Central memory CD8-positive, alpha-beta T cell (primary cell): Measurements from ENCODE around the gene MYPN.
"Not testable (repeated sequence)": the region's sequence is repeated elsewhere in the genome, so short reads cannot be mapped to it uniquely, and the experiment has no call there.

Experiments used
- ATAC-seq: fragments of 150-1000 bp; cut with Tn5 transposase; replicated peaks from 2 replicates; pipeline ENCODE4 v1.10.0; 2022; ENCODE audit warnings: mild to moderate bottlenecking, moderate FRiP score, moderate number of reproducible peaks; ENCODE audit not compliant: poor library complexity, severe bottlenecking; ENCODE audit errors: extremely low read depth
- DNase-seq, 2 donors: peaks; one replicate each; pipeline ENCODE4 v3.0.0; 2021; ENCODE audit warnings: low spot score in 2 of 2
- H3K27ac Mint-ChIP-seq: one replicate; pipeline ENCODE4 v1.8.0; 2022; ENCODE audit warnings: low read depth, mild to moderate bottlenecking, moderate library complexity, mixed read lengths
- H3K27me3 Mint-ChIP-seq: one replicate; pipeline ENCODE4 v1.8.0; 2022; ENCODE audit warnings: mixed read lengths
- H3K36me3 Mint-ChIP-seq: one replicate; pipeline ENCODE4 v1.8.0; 2022; ENCODE audit warnings: mild to moderate bottlenecking, moderate library complexity, mixed read lengths; ENCODE audit not compliant: insufficient read depth
- H3K4me1 Mint-ChIP-seq: one replicate; pipeline ENCODE4 v1.8.0; 2022; ENCODE audit warnings: mixed read lengths
- H3K4me3 Mint-ChIP-seq: one replicate; pipeline ENCODE4 v1.8.0; 2022; ENCODE audit warnings: mild to moderate bottlenecking, moderate library complexity, mixed read lengths
- H3K9me3 Mint-ChIP-seq: one replicate; pipeline ENCODE4 v1.8.0; 2022; ENCODE audit warnings: mixed read lengths

The MYPN gene

DNA sequence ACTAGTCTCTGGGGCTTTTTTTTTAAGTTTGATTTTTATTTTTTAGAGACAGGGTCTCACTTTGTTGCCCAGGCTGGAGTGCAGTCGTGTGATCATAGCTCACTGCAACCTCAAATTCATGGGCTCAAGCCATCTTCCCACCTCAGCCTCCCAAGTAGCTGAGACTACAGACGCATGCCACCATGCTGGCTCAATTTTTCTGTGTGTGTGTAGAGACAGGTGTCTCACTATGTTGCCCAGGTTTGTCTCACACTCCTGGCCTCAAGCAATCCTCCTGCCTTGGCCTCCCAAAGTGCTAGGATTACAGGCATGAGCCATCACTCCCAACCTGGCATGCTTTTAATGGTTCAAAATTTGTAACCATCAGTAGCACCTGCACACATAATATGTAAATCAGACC lies 86.5 kb downstream of the MYPN start:
- H3K4me1 Mint-ChIP-seq, H3K9me3 Mint-ChIP-seq, DNase-seq, H3K36me3 Mint-ChIP-seq, H3K4me3 Mint-ChIP-seq, H3K27ac Mint-ChIP-seq, ATAC-seq: not testable (repeated sequence)
- H3K27me3 Mint-ChIP-seq, result peaks cover 60% of the 10 kb centered on the region

DNA sequence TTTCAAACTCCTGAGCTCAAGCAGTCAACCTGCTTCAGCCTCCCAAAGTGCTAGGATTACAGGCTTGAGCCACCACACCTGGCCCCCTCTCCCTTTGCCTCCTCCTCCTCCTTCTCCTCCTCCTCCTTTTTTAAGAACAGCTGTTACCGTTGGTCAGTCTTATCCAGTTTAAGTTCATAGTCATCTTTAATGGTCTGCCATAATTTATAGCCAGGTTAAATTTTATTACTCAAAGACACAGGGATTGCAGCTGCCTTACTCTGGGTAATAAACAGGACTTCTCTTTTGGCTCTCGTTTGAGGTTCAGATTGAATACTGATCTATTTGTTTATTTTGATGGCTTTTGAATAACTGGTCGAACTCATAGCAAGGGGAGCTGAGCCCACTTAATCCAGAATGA lies 87.4 kb downstream of the MYPN start:
- ATAC-seq (no peak), DNase-seq (no peak)
- Mint-ChIP-seq H3K27ac (no peak overlapping the region), H3K4me3 (no peak overlapping the region), H3K27me3 (peaks cover 67% of the 10 kb centered on the region), H3K9me3 (no peaks in the 10 kb centered on the region), H3K36me3 (peaks cover 1% of the 10 kb centered on the region), H3K4me1 (no peaks in the 10 kb centered on the region)

GRCh38 chr10:68202960-68203353 lies 93.7 kb downstream of the MYPN start:
- no peak for DNase-seq
- ATAC-seq, result no peak
- H3K27me3 Mint-ChIP-seq, result peaks cover 80% of the 10 kb centered on the region

DNA sequence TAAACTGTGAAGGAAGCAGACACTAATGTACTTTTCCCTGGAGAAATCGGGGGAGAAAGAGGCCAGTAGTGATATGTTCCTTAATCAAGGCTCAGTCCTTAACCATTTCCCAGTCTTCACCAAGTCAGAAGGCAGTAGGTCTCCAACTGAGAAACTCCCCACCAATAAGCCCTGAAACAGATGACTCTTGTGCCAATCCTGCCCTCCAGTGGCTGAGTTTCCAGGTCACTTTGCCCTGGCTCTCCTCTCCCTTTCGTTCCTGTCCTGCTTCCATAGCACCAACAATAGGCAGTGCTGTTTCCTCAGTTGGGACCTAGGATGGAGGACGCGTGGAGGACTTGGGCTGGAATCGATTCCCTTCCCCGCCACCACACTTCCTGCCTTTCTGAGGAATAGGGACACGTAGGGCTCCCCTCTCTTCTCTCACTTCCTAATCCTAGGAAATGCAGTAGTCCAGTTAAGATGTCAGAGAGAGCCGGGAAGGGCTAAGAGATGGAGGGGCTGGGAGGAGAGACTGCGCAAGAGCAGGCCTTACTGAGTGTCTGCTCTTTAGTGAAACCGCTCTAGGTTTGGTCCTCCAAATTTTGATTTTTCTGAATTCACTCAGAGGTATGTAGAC lies 99.2 kb downstream of the MYPN start:
- DNase-seq (no peak), ATAC-seq (no peak)
- Mint-ChIP-seq H3K36me3 (no peaks in the 10 kb centered on the region), H3K4me1 (no peaks in the 10 kb centered on the region), H3K9me3 (no peaks in the 10 kb centered on the region), H3K27me3 (peaks cover 38% of the 10 kb centered on the region), H3K27ac (no peak overlapping the region), H3K4me3 (no peak overlapping the region)

More at GRCh38 chr10:68202960-68203353, 93.7 kb downstream of the MYPN start:
- Mint-ChIP-seq H3K4me1 (no peaks in the 10 kb centered on the region), H3K27ac (no peak overlapping the region), H3K4me3 (no peak overlapping the region), H3K9me3 (no peaks in the 10 kb centered on the region), H3K36me3 (peaks cover 1% of the 10 kb centered on the region)

GRCh38 chr10:68211669-68212068 lies 102.4 kb downstream of the MYPN start:
- ATAC-seq, result no peak
- H3K27ac Mint-ChIP-seq, result no peak overlapping the region
- H3K4me3 Mint-ChIP-seq, result no peak overlapping the region
- no peak for DNase-seq
- peaks cover 2% of the 10 kb centered on the region for H3K36me3 Mint-ChIP-seq
- H3K4me1 Mint-ChIP-seq, result no peaks in the 10 kb centered on the region
- H3K27me3 Mint-ChIP-seq, result peaks cover 14% of the 10 kb centered on the region
- no peaks in the 10 kb centered on the region for H3K9me3 Mint-ChIP-seq

DNA sequence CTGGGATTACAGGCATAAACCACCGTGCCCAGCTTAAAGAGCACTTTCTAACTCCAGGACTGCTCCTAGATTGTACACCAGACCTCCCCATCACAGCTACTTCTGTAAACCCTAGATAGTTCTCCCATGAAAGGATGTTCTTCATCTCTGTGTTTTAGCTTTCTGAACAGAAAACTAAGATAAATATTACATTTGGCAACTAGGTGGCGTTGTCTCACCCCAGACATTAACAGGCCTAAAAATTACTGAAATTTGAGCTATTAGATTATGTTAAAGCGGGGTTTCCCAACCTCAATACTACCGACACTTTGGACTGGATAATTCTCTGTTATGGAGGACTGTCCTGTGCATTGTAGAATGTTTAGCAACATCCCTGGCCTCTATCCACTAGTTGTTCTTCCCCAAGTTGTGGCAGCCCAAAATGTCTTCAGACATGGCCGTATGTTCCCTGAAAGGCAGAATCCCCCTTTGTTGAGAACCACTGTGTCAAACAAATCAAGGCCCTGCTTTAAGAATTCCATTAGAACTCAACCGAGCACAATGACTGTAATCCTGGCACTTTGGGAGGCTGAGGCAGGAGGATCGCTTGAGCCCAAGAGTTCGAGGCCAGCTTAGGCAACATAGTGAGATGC lies 103.5 kb downstream of the MYPN start:
- DNase-seq (no peak), ATAC-seq (no peak)
- Mint-ChIP-seq H3K4me3 (no peak overlapping the region), H3K4me1 (no peaks in the 10 kb centered on the region), H3K27me3 (peaks cover 13% of the 10 kb centered on the region), H3K36me3 (peaks cover 2% of the 10 kb centered on the region), H3K27ac (no peak overlapping the region), H3K9me3 (no peaks in the 10 kb centered on the region)

GRCh38 chr10:68218786-68219185 lies 109.5 kb downstream of the MYPN start:
- Mint-ChIP-seq H3K4me3 (no peak overlapping the region), H3K4me1 (no peaks in the 10 kb centered on the region), H3K36me3 (peaks cover 2% of the 10 kb centered on the region), H3K27ac (no peak overlapping the region), H3K9me3 (no peaks in the 10 kb centered on the region), H3K27me3 (no peaks in the 10 kb centered on the region)
- DNase-seq, result no peak
- ATAC-seq, result no peak

DNA sequence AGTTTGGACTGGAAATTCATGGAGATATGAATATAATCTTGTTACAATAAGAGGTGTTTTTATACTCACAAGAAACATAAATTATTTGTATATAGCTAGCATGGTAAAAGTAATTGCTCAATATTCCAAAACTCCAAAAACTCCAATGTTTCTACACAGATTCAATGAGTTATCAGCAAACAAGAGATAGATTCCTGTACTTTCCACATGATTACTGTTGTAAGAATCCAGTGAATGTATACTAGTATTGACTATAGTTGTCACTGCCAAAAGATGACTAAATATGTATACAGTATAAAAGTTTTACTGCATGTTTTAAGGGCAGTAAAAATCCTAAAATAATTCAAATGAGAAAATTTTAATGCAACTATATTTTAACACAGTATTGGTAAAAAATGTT lies 111.9 kb downstream of the MYPN start:
- Mint-ChIP-seq H3K4me1 (no peaks in the 10 kb centered on the region), H3K27ac (no peak overlapping the region)
- ATAC-seq, result no peak

DNA sequence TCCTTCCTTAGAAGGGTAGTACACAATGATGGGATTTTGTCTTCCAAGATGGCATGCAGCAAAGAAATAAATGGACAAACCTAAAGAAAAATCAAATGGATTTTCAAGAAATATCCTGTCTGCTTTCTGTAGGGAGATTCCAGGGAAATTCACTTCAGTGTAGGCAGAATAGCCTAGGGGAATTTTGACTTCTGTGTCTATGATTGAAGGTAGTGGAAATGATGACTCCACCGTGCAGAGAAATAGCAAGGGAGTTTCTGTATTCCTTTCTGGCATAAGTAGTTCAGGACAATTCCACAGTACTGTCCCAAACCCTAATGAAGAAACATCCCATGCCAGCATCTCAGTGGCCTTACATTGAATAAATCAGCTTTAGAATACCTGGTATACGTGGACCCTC lies 113.1 kb downstream of the MYPN start:
- Mint-ChIP-seq H3K27ac (no peak overlapping the region), H3K4me1 (no peaks in the 10 kb centered on the region), H3K27me3 (peaks cover 6% of the 10 kb centered on the region), H3K4me3 (no peak overlapping the region), H3K36me3 (no peaks in the 10 kb centered on the region), H3K9me3 (no peaks in the 10 kb centered on the region)
- no peak for ATAC-seq
- no peak for DNase-seq

More for the DNA sequence above, 111.9 kb downstream of the MYPN start:
- no peak for DNase-seq
- H3K9me3 Mint-ChIP-seq, result no peaks in the 10 kb centered on the region
- peaks cover 2% of the 10 kb centered on the region for H3K36me3 Mint-ChIP-seq
- H3K27me3 Mint-ChIP-seq, result no peaks in the 10 kb centered on the region
- no peak overlapping the region for H3K4me3 Mint-ChIP-seq

DNA sequence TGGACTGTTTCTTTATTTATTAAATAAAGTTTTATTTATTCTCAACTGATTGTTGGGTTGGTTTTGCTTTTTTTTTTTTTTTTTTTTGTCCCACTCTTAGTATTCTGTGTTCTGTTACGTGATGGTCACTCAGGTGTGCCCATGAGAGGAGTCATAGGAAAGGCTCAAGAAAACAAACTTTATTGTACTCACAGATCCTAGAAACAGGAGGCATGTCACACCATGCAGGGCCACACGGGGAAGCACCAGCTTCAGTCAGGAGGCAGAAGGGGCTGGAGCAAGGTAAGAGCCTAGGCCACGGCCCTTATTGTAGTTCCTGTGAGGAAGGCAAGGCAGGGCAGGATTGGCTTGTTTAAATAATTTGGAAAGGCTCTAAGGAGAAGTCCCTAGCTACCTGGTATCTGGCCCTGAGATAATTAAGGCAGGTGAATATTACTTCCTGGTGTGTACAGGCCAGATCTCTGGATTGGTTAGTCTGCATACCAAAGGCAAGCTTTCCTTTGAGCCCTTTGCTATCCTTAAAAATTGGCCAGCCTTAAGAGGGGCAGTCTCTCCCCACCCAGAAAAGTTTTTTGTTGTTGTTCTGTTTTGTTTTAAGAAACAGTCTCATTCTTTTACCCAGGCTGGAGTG lies 114.4 kb downstream of the MYPN start:
- no peak for ATAC-seq
- Mint-ChIP-seq H3K27ac (no peak overlapping the region), H3K4me3 (no peak overlapping the region), H3K27me3 (peaks cover 19% of the 10 kb centered on the region), H3K36me3 (no peaks in the 10 kb centered on the region), H3K4me1 (no peaks in the 10 kb centered on the region), H3K9me3 (no peaks in the 10 kb centered on the region)
- DNase-seq, result no peak

DNA sequence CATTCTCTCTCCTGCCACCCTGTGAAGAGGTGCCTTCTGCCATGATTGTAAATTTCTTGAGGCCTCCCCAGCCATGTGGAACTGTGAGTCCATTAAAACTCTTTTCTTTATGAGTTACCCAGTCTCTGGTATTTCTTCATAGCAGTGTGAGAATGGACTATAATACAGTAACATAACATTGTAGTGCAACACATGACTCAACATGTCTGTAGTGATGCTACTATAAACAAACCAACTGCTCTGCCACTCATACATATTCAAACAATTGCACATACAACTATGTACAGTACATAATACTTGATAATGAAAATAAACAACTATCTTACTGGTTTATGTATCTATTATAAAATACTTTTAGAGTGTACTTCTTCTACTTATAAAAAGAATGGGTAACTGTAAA lies 115.5 kb downstream of the MYPN start:
- peaks cover 28% of the 10 kb centered on the region for H3K27me3 Mint-ChIP-seq
- no peak overlapping the region for H3K27ac Mint-ChIP-seq
- H3K4me3 Mint-ChIP-seq, result no peak overlapping the region
- H3K36me3 Mint-ChIP-seq, result no peaks in the 10 kb centered on the region
- H3K9me3 Mint-ChIP-seq, result no peaks in the 10 kb centered on the region
- ATAC-seq (no peak), DNase-seq (no peak)
- no peaks in the 10 kb centered on the region for H3K4me1 Mint-ChIP-seq

DNA sequence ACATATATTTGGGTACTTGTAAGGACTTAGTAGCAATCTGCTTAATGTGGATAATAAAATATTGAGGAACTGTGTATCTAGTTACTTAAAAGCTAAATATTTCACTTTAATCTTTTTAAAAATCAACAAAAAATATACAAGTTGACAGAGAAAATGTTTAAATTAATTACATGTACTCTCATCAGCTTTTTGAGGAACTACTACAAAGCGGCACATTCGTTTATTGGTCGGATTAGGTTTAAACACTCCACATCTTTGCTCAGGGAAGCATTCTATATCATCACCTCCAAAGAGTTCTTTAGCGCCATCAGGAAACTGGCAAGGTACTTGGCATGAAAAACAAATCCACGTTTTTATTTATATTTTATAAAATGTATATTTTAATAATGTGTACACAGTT lies 121.0 kb downstream of the MYPN start:
- H3K4me1 Mint-ChIP-seq, result peaks cover 10% of the 10 kb centered on the region
- H3K9me3 Mint-ChIP-seq, result no peaks in the 10 kb centered on the region
- peaks cover 55% of the 10 kb centered on the region for H3K27me3 Mint-ChIP-seq
- no peak overlapping the region for H3K27ac Mint-ChIP-seq
- no peak for ATAC-seq
- H3K36me3 Mint-ChIP-seq, result no peaks in the 10 kb centered on the region
- DNase-seq, result no peak
- H3K4me3 Mint-ChIP-seq, result peak overlapping the region; percentile 63

DNA sequence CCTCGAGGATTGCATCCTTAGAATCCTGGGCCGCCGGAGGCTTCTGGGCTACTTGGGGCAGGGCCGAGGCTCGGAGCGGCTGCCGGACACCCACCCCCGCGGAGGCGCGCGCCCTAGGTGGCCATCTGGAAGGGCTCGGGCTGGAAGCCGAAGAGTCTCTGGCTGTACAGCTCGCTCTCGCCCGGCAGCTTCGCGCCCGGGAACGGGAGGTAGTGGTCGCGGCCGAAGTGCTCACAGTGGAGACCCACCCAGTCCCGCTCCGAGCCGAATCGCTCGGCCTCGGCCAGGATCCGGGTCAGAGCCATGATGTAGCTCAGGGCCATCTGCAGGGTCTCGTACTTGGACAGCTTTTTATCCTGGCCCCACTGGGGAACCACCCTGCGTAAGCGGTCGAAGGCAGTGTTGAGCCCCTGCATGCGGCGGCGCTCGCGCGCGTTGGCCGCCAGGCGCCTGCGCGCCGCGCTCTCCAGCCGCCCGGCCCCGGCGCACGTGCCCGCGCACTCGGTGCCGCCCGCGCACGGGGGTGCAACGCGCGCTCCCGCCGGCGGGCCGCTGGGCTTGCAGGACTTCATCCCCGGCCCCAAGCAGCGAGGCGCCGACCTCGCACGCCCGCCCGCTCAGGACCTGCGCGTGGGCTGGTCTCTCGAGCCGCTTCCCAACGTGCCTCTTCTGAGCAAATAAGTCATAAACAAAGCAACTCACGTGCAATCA lies 122.0 kb downstream of the MYPN start:
- DNase-seq (no peak), ATAC-seq (no peak)
- peaks cover 10% of the 10 kb centered on the region for H3K4me1 Mint-ChIP-seq
- peaks cover 55% of the 10 kb centered on the region for H3K27me3 Mint-ChIP-seq
- H3K4me3 Mint-ChIP-seq, result peak overlapping the region; percentile 63
- H3K36me3 Mint-ChIP-seq, result no peaks in the 10 kb centered on the region
- no peak overlapping the region for H3K27ac Mint-ChIP-seq
- H3K9me3 Mint-ChIP-seq, result no peaks in the 10 kb centered on the region
